NCI-H748 treated with DMSO at 0.1 percent for 48 hours (cell line): ENCODE data around the gene CACNA1H.
"Not testable (repeated sequence)": the region's sequence is repeated elsewhere in the genome, so short reads cannot be mapped to it uniquely, and the experiment has no call there.

Experiments used
- DNase-seq: peaks from one replicate; lab custom pipeline; 2025; lab: John Stamatoyannopoulos, UW

CACNA1H gene

GRCh38 chr16:1175566-1176279, 22.8 kb downstream of the CACNA1H start:
- DNase-seq, result no peak

- DNase-seq, result no peak
Observed at GRCh38 chr16:1176280-1176897, 23.5 kb downstream of the CACNA1H start.

- no peak for DNase-seq
Observed at GRCh38 chr16:1177053-1177452, 24.1 kb downstream of the CACNA1H start.

GRCh38 chr16:1177750-1178149, 24.8 kb downstream of the CACNA1H start:
- no peak for DNase-seq

- no peak for DNase-seq
Observed at GRCh38 chr16:1178295-1178910, 25.5 kb downstream of the CACNA1H start.

- DNase-seq, result no peak
Observed at GRCh38 chr16:1180549-1181403, 27.9 kb downstream of the CACNA1H start.

GRCh38 chr16:1181404-1182315, 28.8 kb downstream of the CACNA1H start:
- no peak for DNase-seq

- no peak for DNase-seq
Observed at GRCh38 chr16:1182316-1182671, 29.4 kb downstream of the CACNA1H start.

- DNase-seq, result peak; percentile 0
Observed at GRCh38 chr16:1182950-1183907, 30.3 kb downstream of the CACNA1H start.

- no peak for DNase-seq
Observed at GRCh38 chr16:1184156-1184868, 31.4 kb downstream of the CACNA1H start.

GRCh38 chr16:1184980-1185379, 32.1 kb downstream of the CACNA1H start:
- DNase-seq, result no peak

GRCh38 chr16:1185460-1186207, 32.7 kb downstream of the CACNA1H start:
- DNase-seq, result not testable (repeated sequence)

GRCh38 chr16:1188432-1189189, 35.7 kb downstream of the CACNA1H start:
- DNase-seq, result no peak

- DNase-seq, result no peak
Observed at GRCh38 chr16:1189455-1189854, 36.5 kb downstream of the CACNA1H start.

GRCh38 chr16:1190789-1191188, 37.9 kb downstream of the CACNA1H start:
- not testable (repeated sequence) for DNase-seq

- DNase-seq, result no peak
Observed at GRCh38 chr16:1192384-1193073, 39.6 kb downstream of the CACNA1H start.

- DNase-seq, result no peak
Observed at GRCh38 chr16:1193143-1193824, 40.4 kb downstream of the CACNA1H start.
